Breast epithelium (tissue), 3 donors: ENCODE measurements around the gene RAET1G.
"Not testable (repeated sequence)": the region's sequence is repeated elsewhere in the genome, so short reads cannot be mapped to it uniquely, and the experiment has no call there.

Experiments used
- CTCF ChIP-seq, 3 donors: fragments of 450-650 bp; IDR thresholded peaks; one replicate each; pipeline ENCODE4 v1.5.1; 2016 to 2017; ENCODE audit warnings: antibody characterized with exemption in 3 of 3, mild to moderate bottlenecking in 3 of 3, moderate library complexity in 3 of 3
- POLR2AphosphoS5 ChIP-seq, 3 donors: sonication (generic); formaldehyde crosslinking; IDR thresholded peaks; one replicate each; pipeline ENCODE4 v1.6.1; 2017; ENCODE audit warnings: antibody characterized with exemption in 3 of 3

- not testable (repeated sequence) for TF ChIP-seq CTCF, POLR2AphosphoS5 (IDR thresholded peaks at IDR 0.05)
Observed at GRCh38 chr6:149953390-149953789, 30.5 kb upstream of the RAET1G start.
